Mesothelial cell of epicardium (in vitro differentiated cells): ENCODE results near the gene SH3PXD2B. TPM values are rescaled to one million over a fixed set of nuclear protein-coding genes. Genes with fewer than 3 reads are reported as not detected.
"Not testable (repeated sequence)": the region's sequence is repeated elsewhere in the genome, so short reads cannot be mapped to it uniquely, and the experiment has no call there.

Source experiments
- DNase-seq, 2 experiments: peaks; one replicate each; pipeline ENCODE4 v3.0.0; 2021; ENCODE audit warnings: low spot score in 2 of 2; ENCODE audit not compliant: unreplicated experiment in 2 of 2
- H3K27ac Mint-ChIP-seq: 2 replicates; pipeline ENCODE4 v1.8.0; 2021; ENCODE audit warnings: mixed read lengths
- H3K27me3 Mint-ChIP-seq: 2 replicates; pipeline ENCODE4 v1.8.0; 2021; ENCODE audit warnings: low read depth, mixed read lengths
- H3K36me3 Mint-ChIP-seq: 2 replicates; pipeline ENCODE4 v1.8.0; 2021; ENCODE audit warnings: mixed read lengths
- H3K4me1 Mint-ChIP-seq: 2 replicates; pipeline ENCODE4 v1.8.0; 2021; ENCODE audit warnings: mixed read lengths
- H3K4me3 Mint-ChIP-seq: 2 replicates; pipeline ENCODE4 v1.8.0; 2021; ENCODE audit warnings: mild to moderate bottlenecking, moderate library complexity, mixed read lengths
- H3K9me3 Mint-ChIP-seq: 2 replicates; pipeline ENCODE4 v1.8.0; 2021; ENCODE audit warnings: mixed read lengths
- CTCF ChIP-seq: fragments of 200-600 bp; sonication (generic); IDR thresholded peaks from one replicate; pipeline ENCODE4 v1.5.0; 2021; ENCODE audit warnings: antibody characterized with exemption; ENCODE audit not compliant: unreplicated experiment
- total RNA-seq: library from RNA; stranded (reverse); gene quantifications from 3 replicates; pipeline ENCODE4 v1.2.1, GENCODE V29; 2021

Gene SH3PXD2B
- total RNA-seq, 1 donor from 2014 or later, result 68.9 TPM

GRCh38 chr5:172353271-172353812 lies 101.0 kb downstream of the SH3PXD2B start:
- H3K9me3 Mint-ChIP-seq, result no peaks in the 10 kb centered on the region
- no peaks in the 10 kb centered on the region for H3K27me3 Mint-ChIP-seq
- H3K36me3 Mint-ChIP-seq, result peaks cover 56% of the 10 kb centered on the region
- no peak overlapping the region for H3K4me3 Mint-ChIP-seq
- no peak for DNase-seq
- no peaks in the 10 kb centered on the region for H3K4me1 Mint-ChIP-seq
- TF ChIP-seq CTCF, result no peak
- no peak overlapping the region for H3K27ac Mint-ChIP-seq

DNA sequence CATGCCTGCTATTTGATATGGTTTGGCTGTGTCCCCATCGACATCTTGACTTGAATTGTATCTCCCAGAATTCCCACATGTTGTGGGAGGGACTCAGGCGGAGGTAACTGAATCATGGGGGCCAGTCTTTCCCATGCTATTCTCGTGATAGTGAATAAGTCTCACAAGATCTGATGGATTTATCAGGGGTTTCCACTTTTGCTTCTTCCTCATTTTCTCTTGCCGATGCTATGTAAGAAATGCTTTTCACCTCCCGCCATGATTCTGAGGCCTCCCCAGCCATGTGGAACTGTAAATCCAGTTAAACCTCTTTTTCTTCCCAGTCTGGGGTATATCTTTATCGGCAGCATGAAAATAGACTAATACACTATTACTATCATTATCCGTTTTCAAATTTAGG lies 101.8 kb downstream of the SH3PXD2B start:
- H3K4me1 Mint-ChIP-seq, H3K27me3 Mint-ChIP-seq, H3K9me3 Mint-ChIP-seq, H3K27ac Mint-ChIP-seq, DNase-seq, H3K4me3 Mint-ChIP-seq: not testable (repeated sequence)
- peaks cover 53% of the 10 kb centered on the region for H3K36me3 Mint-ChIP-seq

GRCh38 chr5:172351240-172351778 lies 103.0 kb downstream of the SH3PXD2B start:
- no peak overlapping the region for H3K4me3 Mint-ChIP-seq
- H3K36me3 Mint-ChIP-seq, result peaks cover 56% of the 10 kb centered on the region
- no peak for TF ChIP-seq CTCF
- no peaks in the 10 kb centered on the region for H3K27me3 Mint-ChIP-seq
- DNase-seq, result no peak
- no peaks in the 10 kb centered on the region for H3K4me1 Mint-ChIP-seq
- no peak overlapping the region for H3K27ac Mint-ChIP-seq
- no peaks in the 10 kb centered on the region for H3K9me3 Mint-ChIP-seq

GRCh38 chr5:172350212-172351181 lies 103.8 kb downstream of the SH3PXD2B start:
- peaks cover 55% of the 10 kb centered on the region for H3K36me3 Mint-ChIP-seq
- no peak overlapping the region for H3K4me3 Mint-ChIP-seq
- no peaks in the 10 kb centered on the region for H3K27me3 Mint-ChIP-seq
- no peaks in the 10 kb centered on the region for H3K9me3 Mint-ChIP-seq
- no peak for TF ChIP-seq CTCF
- no peak overlapping the region for H3K27ac Mint-ChIP-seq
- H3K4me1 Mint-ChIP-seq, result no peaks in the 10 kb centered on the region
- DNase-seq, result no peak

GRCh38 chr5:172348733-172349132 lies 105.6 kb downstream of the SH3PXD2B start:
- H3K27ac Mint-ChIP-seq, H3K4me3 Mint-ChIP-seq, H3K9me3 Mint-ChIP-seq, DNase-seq, H3K27me3 Mint-ChIP-seq, H3K4me1 Mint-ChIP-seq: not testable (repeated sequence)
- H3K36me3 Mint-ChIP-seq, result peaks cover 51% of the 10 kb centered on the region

DNA sequence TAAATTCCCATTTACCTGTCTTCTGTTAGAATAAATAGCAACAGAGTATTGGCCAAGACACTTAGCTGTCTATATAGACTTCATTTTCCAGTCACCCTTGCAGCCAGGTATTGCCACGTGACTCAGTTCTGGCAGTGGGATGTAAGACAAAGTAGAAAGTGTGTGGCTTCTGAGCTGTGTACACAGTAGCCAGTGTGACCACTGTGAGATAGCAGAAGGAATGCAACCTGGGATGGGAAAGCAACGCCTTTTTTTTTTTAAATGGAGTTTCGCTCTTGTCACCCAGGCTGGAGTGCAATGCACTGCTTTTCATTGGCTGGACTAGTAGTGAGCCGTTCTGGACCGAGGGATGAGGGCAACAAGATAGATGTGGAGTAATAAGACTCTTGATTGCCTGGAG lies 106.2 kb downstream of the SH3PXD2B start:
- peaks cover 51% of the 10 kb centered on the region for H3K36me3 Mint-ChIP-seq
- H3K27me3 Mint-ChIP-seq, result no peaks in the 10 kb centered on the region
- TF ChIP-seq CTCF, result no peak
- H3K27ac Mint-ChIP-seq, result no peak overlapping the region
- H3K4me1 Mint-ChIP-seq, result no peaks in the 10 kb centered on the region
- H3K4me3 Mint-ChIP-seq, result no peak overlapping the region
- no peaks in the 10 kb centered on the region for H3K9me3 Mint-ChIP-seq
- DNase-seq, result no peak
